Epithelial cell of esophagus (primary cell): ENCODE results near the gene LLGL1.

Experiments
- DNase-seq: peaks from one replicate; pipeline ENCODE4 v3.0.0; 2010; ENCODE audit warnings: low read depth
- H3K4me3 ChIP-seq: 2 replicates; pipeline ENCODE4 v1.5.1; 2011; ENCODE audit warnings: mild to moderate bottlenecking, low read length, control low read depth
- CTCF ChIP-seq: IDR thresholded peaks from 2 replicates; pipeline ENCODE4 v1.5.1; 2011; ENCODE audit warnings: low read depth, mild to moderate bottlenecking, low read length, control low read depth, inconsistent platforms; ENCODE audit not compliant: insufficient read depth; ENCODE audit errors: missing control alignments

LLGL1 gene

GRCh38 chr17:18267927-18268711 lies 42.7 kb downstream of the LLGL1 start:
- no peak overlapping the region for H3K4me3 ChIP-seq
- TF ChIP-seq CTCF, result no peak
- peak; percentile 51 for DNase-seq

- H3K4me3 ChIP-seq, result no peak overlapping the region
- TF ChIP-seq CTCF, result no peak
- no peak for DNase-seq
Observed at GRCh38 chr17:18270046-18270931, 44.9 kb downstream of the LLGL1 start.

- no peak overlapping the region for H3K4me3 ChIP-seq
- DNase-seq, result no peak
- TF ChIP-seq CTCF, result no peak
Observed at GRCh38 chr17:18277076-18277475, 51.6 kb downstream of the LLGL1 start.

- H3K4me3 ChIP-seq, result no peak overlapping the region
- no peak for TF ChIP-seq CTCF
- DNase-seq, result no peak
Observed at GRCh38 chr17:18278867-18279266, 53.4 kb downstream of the LLGL1 start.

GRCh38 chr17:18280249-18280648 lies 54.8 kb downstream of the LLGL1 start:
- TF ChIP-seq CTCF, result no peak
- no peak for DNase-seq
- H3K4me3 ChIP-seq, result no peak overlapping the region

- TF ChIP-seq CTCF, result no peak
- no peak for DNase-seq
- H3K4me3 ChIP-seq, result no peak overlapping the region
Observed at GRCh38 chr17:18280766-18281371, 55.4 kb downstream of the LLGL1 start.
